ENCODE results near the gene RFLNA. TPM values are rescaled to one million over a fixed set of nuclear protein-coding genes. Genes with fewer than 3 reads are reported as not detected.
"Not testable (repeated sequence)": the region's sequence is repeated elsewhere in the genome, so short reads cannot be mapped to it uniquely, and the experiment has no call there.

Gene RFLNA
- total RNA-seq, 1 experiment from 2014 or later: 5.4 TPM

- ATAC-seq (peak; percentile 37), DNase-seq (ENCODE audit: low read depth, low spot score) (no peak)
- POLR2A ChIA-PET: no interaction called here
- BruUV-seq (replicated peaks): no TSS peak
- Histone ChIP-seq H3K27me3 (ENCODE audit: control insufficient read depth, insufficient read depth, low read length) (no peaks in the 10 kb centered on the region), H3K4me3 (ENCODE audit: low read depth in 2 of 2, low read length in 2 of 2) (no peak overlapping the region), H3K4me1 (ENCODE audit: control insufficient read depth, insufficient read depth, low read length) (peaks cover 4% of the 10 kb centered on the region), H3K36me3 (ENCODE audit: control insufficient read depth, insufficient read depth, low read length) (peaks cover 9% of the 10 kb centered on the region), H3K27ac (ENCODE audit: low read length) (no peak overlapping the region), H3K9me3 (ENCODE audit: control insufficient read depth, insufficient read depth, low read depth, low read length) (peaks cover 6% of the 10 kb centered on the region; the same call in 1 of the 2 replicates)
- intact Hi-C loops (cut with micrococcal nuclease; ENCODE audit: unreplicated experiment): loop anchor here (2.0 to 5.0 kb wide), 2 partner anchors 269 to 285 kb away; no protein-coding TSS in a partner anchor
- in situ Hi-C loops (cut with HindIII; ENCODE audit: low pct_unique_long_range_greater_than_20kb, low sequenced_read_pairs): no loop called here
- TF ChIP-seq REST (IDR thresholded peaks at IDR 0.05; ENCODE audit: insufficient read depth in 1 of 2, low read depth in 2 of 2, low read length in 1 of 2): no peak
- TF ChIP-seq TCF7L2 (IDR thresholded peaks at IDR 0.05; ENCODE audit: low read depth, low read length): no peak; the same call in 1 of the 2 replicates
- TF ChIP-seq CTCF (IDR thresholded peaks at IDR 0.05): no peak
- TF ChIP-seq POLR2AphosphoS5 (IDR thresholded peaks at IDR 0.05; ENCODE audit: low read depth, low read length): no peak
- no peak for TF ChIP-seq SIN3A (IDR thresholded peaks at IDR 0.05; ENCODE audit: borderline replicate concordance, insufficient read depth, low read depth, low read length)
- CTCF ChIA-PET: interaction anchor here (0.6 kb wide), 1 partner anchor 297 kb away, joined by 3 read pairs; no protein-coding TSS in a partner anchor
Observed at GRCh38 chr12:124321556-124322270, 26.8 kb downstream of the RFLNA start.

GRCh38 chr12:124322271-124322998 lies 27.5 kb downstream of the RFLNA start:
- H3K27ac ChIP-seq (ENCODE audit: low read length): no peak overlapping the region
- POLR2A ChIA-PET: no interaction called here
- TF ChIP-seq CTCF (IDR thresholded peaks at IDR 0.05): no peak
- TF ChIP-seq SIN3A (IDR thresholded peaks at IDR 0.05; ENCODE audit: borderline replicate concordance, insufficient read depth, low read depth, low read length): no peak
- no peak for TF ChIP-seq TCF7L2 (IDR thresholded peaks at IDR 0.05; ENCODE audit: low read depth, low read length)
- no peak; the same call in 1 of the 2 replicates for TF ChIP-seq POLR2AphosphoS5 (IDR thresholded peaks at IDR 0.05; ENCODE audit: low read depth, low read length)
- no peak for TF ChIP-seq REST (IDR thresholded peaks at IDR 0.05; ENCODE audit: insufficient read depth in 1 of 2, low read depth in 2 of 2, low read length in 1 of 2)
- H3K9me3 ChIP-seq (ENCODE audit: control insufficient read depth, insufficient read depth, low read depth, low read length): peaks cover 6% of the 10 kb centered on the region; the same call in 1 of the 2 replicates
- H3K4me1 ChIP-seq (ENCODE audit: control insufficient read depth, insufficient read depth, low read length): peaks cover 4% of the 10 kb centered on the region
- no peaks in the 10 kb centered on the region for H3K27me3 ChIP-seq (ENCODE audit: control insufficient read depth, insufficient read depth, low read length)
- ATAC-seq (peak; percentile 29), DNase-seq (ENCODE audit: low read depth, low spot score) (no peak)
- H3K36me3 ChIP-seq (ENCODE audit: control insufficient read depth, insufficient read depth, low read length): peaks cover 9% of the 10 kb centered on the region
- CTCF ChIA-PET: interaction anchor here (0.6 kb wide), 1 partner anchor 296 kb away, joined by 3 read pairs; no protein-coding TSS in a partner anchor
- no peak overlapping the region for H3K4me3 ChIP-seq (ENCODE audit: low read depth in 2 of 2, low read length in 2 of 2)
- in situ Hi-C loops (cut with HindIII; ENCODE audit: low pct_unique_long_range_greater_than_20kb, low sequenced_read_pairs) (no loop called here), intact Hi-C loops (cut with micrococcal nuclease; ENCODE audit: unreplicated experiment) (loop anchor here (5.0 kb wide), 1 partner anchor 270 kb away; no protein-coding TSS in a partner anchor)
- BruUV-seq (replicated peaks): no TSS peak

GRCh38 chr12:124322999-124323328 lies 28.1 kb downstream of the RFLNA start:
- in situ Hi-C loops (cut with HindIII; ENCODE audit: low pct_unique_long_range_greater_than_20kb, low sequenced_read_pairs); H3K27me3 ChIP-seq (ENCODE audit: control insufficient read depth, insufficient read depth, low read length); ATAC-seq; H3K9me3 ChIP-seq (ENCODE audit: control insufficient read depth, insufficient read depth, low read depth, low read length); H3K36me3 ChIP-seq (ENCODE audit: control insufficient read depth, insufficient read depth, low read length); H3K4me3 ChIP-seq (ENCODE audit: low read depth in 2 of 2, low read length in 2 of 2); BruUV-seq (replicated peaks); DNase-seq (ENCODE audit: low read depth, low spot score); POLR2A ChIA-PET; H3K27ac ChIP-seq (ENCODE audit: low read length); CTCF ChIA-PET; H3K4me1 ChIP-seq (ENCODE audit: control insufficient read depth, insufficient read depth, low read length): not testable (repeated sequence)
- intact Hi-C loops (cut with micrococcal nuclease; ENCODE audit: unreplicated experiment): loop anchor here (5.0 kb wide), 1 partner anchor 271 kb away; no protein-coding TSS in a partner anchor
